Measurements from ENCODE around the gene RAB3GAP2.

The RAB3GAP2 gene

DNA sequence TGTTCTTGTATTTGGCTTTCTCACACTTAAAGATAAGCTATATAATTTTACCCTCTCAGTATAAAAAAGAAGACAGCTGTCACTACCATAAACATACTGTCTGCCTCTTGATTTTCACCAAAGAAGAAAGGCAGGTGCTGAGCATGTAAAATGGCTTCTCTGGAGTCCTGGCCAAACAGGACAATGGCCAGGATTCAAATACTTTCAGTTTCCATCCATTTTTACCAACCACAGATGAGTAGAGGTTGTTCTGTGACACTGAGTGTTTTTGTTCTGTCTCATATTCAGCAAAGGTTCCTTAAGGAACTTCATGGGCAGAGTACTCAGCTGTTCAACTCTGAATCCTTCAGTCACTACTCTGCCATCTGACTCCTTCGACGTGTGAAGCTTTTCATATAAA lies 29.4 kb upstream of the RAB3GAP2 start:
- DNase-seq: no peak
- TF ChIP-seq GATA1 (IDR thresholded peaks at IDR 0.05; ENCODE audit: low read depth, low read length) (no peak), POLR2A (IDR thresholded peaks at IDR 0.05; ENCODE audit: low read length) (no peak)

DNA sequence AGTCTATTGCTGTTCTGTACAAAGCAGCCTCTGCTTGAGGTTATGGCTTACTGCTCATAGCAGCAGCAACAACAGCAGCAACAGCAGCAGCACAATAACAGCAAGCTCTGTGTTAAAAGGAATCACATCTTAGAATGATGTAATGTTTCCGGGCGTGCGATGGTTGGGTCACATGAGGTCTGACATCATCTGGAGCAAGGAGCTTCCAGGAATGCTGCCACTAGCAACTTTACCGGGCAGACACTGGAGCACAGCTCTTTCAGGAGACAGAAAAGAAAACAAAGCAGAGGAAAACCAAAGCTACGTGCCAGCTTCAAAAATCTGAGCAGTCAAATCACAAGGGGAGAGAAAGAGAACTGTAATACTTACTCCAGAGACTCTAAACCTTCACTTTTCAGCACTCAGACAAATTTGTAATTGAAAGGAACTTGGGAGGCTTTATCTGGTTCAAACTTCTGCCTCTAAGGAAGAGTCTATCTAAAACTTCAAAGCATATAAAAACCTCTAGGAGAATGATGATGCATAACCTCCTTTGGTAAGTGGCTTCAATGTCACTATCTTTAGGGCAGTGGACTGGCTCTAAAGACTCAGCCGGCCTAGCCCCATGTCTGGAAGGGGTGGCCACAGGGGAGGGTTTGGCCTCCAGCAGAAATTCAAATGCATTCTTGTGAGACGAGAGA lies 28.3 kb upstream of the RAB3GAP2 start:
- peak in 1 of 2 experiments; percentile 55 for DNase-seq
- no peak for TF ChIP-seq POLR2A (IDR thresholded peaks at IDR 0.05; ENCODE audit: low read length)
- TF ChIP-seq GATA1 (IDR thresholded peaks at IDR 0.05; ENCODE audit: low read depth, low read length): no peak

DNA sequence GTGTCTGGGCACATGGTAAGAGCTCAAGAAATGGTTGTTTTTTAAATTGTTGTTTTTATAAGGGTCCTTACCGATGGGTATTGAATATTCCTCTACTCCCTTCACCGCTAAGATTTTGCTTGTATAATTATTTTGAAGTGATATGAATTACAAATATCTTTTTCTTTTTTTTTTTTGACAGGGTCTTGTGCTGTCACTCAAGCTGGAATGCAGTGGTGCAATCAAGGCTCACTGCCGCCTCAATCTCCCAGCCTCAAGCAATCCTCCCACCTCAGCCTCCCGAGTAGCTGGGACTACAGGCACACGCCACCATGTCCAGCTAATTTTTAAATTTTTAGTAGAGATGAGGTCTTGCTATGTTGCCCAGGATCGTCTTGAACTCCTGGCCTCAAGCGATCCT lies 27.1 kb upstream of the RAB3GAP2 start:
- no peak for TF ChIP-seq POLR2A (IDR thresholded peaks at IDR 0.05; ENCODE audit: low read length)
- no peak for TF ChIP-seq GATA1 (IDR thresholded peaks at IDR 0.05; ENCODE audit: low read depth, low read length)
- no peak for DNase-seq

DNA sequence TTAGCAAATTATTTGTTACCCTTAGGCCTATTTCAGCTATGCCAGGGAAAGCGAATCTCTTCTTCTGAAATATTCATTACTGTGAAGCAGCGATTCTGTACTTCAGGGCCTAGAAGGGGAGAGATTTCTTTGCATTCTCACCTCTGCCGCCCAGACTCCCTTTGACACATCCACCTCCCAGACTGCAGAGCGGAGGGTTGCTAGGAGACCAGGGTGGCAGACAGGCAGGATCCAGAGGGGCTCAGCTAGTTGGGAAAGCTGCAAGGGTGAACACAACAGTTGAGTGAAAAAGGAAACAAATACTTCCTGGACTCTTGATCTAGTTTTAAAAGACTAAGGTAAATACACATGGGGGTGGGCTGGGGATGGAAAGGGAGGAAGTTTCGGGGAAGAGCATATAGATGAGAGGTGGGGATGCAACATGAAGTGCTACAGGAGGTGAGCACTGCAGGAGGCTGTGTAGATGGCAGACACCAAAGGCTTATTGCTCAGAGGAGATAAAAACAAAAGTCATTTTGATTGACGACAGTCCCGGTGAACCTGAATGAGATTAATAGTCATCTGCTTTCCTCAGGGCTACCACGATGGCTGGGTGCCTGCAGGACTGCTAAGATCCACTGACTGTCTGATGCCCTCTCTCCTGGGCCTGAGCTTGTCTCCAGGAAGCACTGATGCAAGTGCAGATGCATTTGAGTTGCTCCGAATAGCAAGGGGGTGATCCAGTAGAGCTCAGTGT lies 26.4 kb upstream of the RAB3GAP2 start:
- no peak for DNase-seq
- TF ChIP-seq GATA1 (IDR thresholded peaks at IDR 0.05; ENCODE audit: low read depth, low read length) (no peak), POLR2A (IDR thresholded peaks at IDR 0.05; ENCODE audit: low read length) (no peak)

DNA sequence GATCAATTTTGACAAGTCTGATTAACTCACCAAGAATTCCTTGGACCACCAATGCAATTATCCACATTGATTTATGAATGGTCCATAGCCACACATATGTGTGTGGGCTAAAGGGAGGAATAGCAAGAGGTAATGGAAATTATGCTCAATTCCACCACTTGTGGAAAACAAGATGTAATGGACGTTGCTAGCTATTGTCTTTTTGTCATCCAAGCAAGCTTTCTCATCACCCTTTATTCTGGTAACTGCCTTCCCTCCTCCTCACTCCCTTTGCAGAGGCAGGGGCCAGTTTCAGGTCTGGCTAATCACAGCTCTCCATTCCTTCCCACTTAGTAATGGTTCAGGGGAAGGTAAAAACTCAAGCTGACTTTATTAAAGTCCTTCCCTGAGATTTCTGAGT lies 24.7 kb upstream of the RAB3GAP2 start:
- DNase-seq: no peak
- TF ChIP-seq POLR2A (IDR thresholded peaks at IDR 0.05; ENCODE audit: low read length) (no peak), GATA1 (IDR thresholded peaks at IDR 0.05; ENCODE audit: low read depth, low read length) (no peak)

DNA sequence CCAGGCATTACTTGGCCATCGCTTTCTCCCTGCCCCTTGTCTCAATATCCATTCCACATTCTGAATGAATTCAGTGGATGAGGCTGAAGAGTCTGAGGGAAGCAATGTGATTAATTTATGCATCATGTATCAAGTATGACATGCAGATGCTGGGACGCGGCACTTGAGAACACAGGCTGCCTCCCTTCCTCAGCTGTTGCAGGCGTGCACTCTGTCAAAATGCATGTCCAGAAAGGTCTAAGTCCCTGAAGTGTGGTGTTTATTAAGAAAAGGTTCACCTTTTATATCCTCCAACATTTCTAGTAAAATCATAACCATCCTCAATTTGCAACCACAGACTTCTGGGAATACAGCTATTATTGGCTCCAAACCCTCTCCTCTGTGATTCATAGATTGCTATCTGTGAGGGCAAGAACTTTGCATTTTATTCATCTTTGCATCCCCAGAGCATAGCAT lies 22.6 kb upstream of the RAB3GAP2 start:
- TF ChIP-seq POLR2A (IDR thresholded peaks at IDR 0.05; ENCODE audit: low read length): no peak
- no peak for TF ChIP-seq GATA1 (IDR thresholded peaks at IDR 0.05; ENCODE audit: low read depth, low read length)
- DNase-seq: no peak

DNA sequence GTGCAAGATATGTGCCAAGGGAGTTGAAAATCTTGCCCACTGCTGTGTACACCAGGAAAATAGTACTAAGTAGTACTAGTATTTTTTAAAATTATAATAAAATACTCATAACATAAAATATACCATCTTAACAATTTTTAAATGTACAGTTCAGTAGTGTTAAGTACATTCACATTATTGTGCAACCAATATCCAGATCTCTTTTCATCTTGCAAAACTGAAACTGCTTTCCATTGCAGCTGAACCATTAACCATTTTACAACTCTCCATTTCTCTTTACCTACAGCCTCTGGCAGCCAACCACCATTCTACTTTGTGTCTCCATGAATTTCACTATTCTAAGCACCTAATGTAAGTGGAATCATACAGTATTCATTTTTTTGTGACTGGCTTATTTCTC lies 19.3 kb upstream of the RAB3GAP2 start:
- no peak for DNase-seq
- TF ChIP-seq POLR2A (IDR thresholded peaks at IDR 0.05; ENCODE audit: low read length) (no peak), GATA1 (IDR thresholded peaks at IDR 0.05; ENCODE audit: low read depth, low read length) (no peak)

DNA sequence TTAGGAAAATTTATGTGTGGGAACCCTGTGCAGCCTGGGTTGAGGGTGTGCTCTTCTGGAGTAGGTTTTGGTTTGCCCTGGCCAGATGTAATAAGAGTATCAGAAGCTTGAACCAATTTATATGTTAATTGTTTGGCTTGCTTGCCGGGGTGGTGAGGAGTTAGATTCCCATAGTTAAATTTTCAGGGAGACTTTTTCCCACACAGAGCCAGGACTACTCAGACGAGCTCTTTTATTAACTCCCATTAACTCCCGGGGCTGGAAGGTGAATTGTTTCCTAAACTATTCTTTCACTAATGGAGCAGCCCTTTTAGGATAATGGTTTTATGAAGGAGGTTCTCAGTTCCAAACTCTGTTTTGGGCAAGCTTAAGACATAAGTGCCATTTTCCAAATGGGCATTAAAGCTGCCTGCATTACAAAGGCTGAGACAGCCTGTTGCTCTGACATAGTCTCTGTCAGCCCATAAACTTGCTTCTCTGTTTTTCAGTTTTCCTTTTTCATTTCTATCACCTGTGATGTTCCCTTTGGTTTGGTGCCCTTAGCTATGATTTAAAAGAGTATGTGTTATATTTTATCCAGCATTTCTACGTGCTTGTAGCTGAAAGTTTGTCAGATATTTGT lies 18.0 kb upstream of the RAB3GAP2 start:
- TF ChIP-seq GATA1 (IDR thresholded peaks at IDR 0.05; ENCODE audit: low read depth, low read length) (no peak), POLR2A (IDR thresholded peaks at IDR 0.05; ENCODE audit: low read length) (no peak)
- no peak for DNase-seq

DNA sequence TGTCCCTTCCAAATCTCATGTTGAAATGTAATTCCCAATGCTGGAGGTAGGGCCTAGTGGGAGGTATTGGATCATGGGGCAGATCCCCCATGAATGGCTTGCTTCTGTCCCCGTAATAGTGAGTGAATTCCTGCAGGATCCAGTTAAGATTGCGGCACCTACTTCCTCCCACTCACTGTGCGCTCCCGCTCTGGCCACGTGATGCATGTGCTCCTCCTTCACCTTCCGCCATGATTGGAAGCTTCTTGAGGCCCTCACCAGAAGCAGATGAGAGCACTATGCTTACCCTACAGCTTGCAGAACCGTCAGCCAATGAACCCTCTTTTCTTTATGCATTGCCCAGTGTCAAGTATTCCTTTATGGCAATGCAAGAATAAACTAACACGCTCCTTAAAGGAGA lies 14.9 kb upstream of the RAB3GAP2 start:
- TF ChIP-seq POLR2A (IDR thresholded peaks at IDR 0.05; ENCODE audit: low read length) (no peak), GATA1 (IDR thresholded peaks at IDR 0.05; ENCODE audit: low read depth, low read length) (no peak)
- no peak for DNase-seq

DNA sequence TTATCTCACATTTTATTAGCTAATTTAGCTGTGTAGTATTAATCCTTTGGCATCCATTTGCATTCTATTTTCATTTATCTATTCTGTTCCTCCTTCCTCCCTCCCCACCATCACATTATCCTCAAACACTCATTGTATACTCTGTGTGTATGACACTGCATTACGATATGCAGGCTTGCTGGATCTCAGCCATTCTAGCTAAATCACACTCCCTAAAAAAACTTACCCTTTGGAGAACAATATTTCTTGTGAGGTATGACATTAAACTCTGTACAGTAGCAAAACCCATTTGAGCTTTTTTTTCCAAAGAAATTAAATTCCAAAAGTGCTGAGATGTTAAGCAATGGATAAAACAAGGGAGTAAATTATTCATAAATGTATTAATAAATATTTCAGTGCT lies 11.4 kb upstream of the RAB3GAP2 start:
- TF ChIP-seq POLR2A (IDR thresholded peaks at IDR 0.05; ENCODE audit: low read length) (no peak), GATA1 (IDR thresholded peaks at IDR 0.05; ENCODE audit: low read depth, low read length) (no peak)
- no peak for DNase-seq

DNA sequence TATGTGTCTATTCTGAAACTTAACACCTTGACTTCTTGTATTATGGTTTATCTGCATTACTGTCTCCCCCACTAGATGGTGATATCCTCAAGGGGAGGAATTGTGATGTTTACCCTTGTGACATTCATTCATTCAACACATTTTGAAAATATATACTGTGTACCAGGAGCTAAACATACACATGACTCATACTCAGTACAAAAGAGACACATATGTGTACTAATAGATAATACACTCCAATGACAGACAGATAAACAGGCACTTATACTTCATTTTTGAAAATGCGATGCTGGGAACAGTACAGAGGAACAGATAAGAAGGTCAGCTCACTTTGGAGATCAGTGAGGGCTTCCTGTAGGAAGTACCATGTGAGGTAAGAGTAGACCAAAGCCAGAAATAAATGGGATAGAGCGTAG lies 8.9 kb upstream of the RAB3GAP2 start:
- peak; percentile 24 to 28 for DNase-seq
- TF ChIP-seq GATA1 (IDR thresholded peaks at IDR 0.05; ENCODE audit: low read depth, low read length) (no peak), POLR2A (IDR thresholded peaks at IDR 0.05; ENCODE audit: low read length) (no peak)

DNA sequence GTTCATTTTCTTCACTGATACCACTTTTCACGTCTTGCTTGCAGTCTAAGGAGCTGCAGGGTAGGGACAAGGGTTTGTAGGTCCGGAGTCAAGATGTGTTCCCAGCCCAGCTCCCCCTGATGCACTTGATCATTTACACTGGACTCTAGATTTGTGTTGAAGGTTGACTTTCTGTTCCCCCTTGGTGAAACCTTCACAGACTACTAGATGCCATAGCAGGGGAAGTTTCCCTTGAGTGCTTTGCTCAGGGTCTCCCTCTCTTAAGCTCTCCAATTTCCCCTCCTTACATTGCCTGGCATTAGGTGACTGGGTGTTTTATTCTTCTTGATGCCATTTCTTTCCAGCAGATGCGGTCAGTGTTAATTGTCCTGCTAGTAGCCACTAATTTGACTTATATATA lies 8.0 kb upstream of the RAB3GAP2 start:
- TF ChIP-seq GATA1 (IDR thresholded peaks at IDR 0.05; ENCODE audit: low read depth, low read length) (no peak), POLR2A (IDR thresholded peaks at IDR 0.05; ENCODE audit: low read length) (no peak)
- no peak for DNase-seq

DNA sequence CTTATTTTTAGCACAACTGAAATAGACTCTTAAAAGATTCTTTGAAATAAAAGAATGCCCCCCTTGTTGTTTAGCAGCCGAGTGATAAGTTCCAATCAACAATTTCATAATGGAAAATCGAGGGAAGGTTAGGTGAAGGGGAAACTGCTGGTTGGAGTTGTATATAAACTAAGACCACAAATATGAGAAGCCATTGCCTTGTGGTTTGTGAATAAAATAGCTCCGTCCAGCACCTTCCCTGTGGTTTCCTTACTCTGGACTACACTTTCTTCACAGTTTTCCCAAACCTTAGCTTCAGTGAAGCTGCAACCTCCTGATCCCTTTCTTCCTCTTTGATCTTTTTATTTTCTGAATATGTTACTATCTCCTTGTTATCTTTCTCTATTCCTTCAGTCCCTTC lies 6.7 kb upstream of the RAB3GAP2 start:
- TF ChIP-seq POLR2A (IDR thresholded peaks at IDR 0.05; ENCODE audit: low read length) (no peak), GATA1 (IDR thresholded peaks at IDR 0.05; ENCODE audit: low read depth, low read length) (no peak)
- no peak for DNase-seq

DNA sequence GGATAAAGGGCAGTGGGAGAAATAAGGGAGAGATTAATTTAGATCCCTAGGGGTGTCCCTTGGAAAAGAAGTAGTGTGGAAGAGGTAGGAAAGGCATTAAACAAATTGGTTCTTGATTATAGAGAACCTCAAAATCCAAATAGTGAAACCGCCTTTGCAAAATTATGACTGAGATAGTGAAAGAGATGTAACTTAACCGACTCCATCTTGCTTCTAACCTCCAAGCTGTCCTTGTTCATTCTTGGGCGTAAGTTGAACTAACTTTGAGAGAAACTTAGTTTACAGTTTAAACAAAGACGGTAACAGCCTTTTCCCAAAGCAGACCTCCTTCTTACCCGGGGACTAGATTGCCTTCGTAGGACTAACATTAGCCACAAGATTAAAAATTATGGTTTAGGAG lies 3.2 kb upstream of the RAB3GAP2 start:
- TF ChIP-seq POLR2A (IDR thresholded peaks at IDR 0.05; ENCODE audit: low read length): no peak
- TF ChIP-seq GATA1 (IDR thresholded peaks at IDR 0.05; ENCODE audit: low read depth, low read length): no peak

More for the DNA sequence above, 3.2 kb upstream of the RAB3GAP2 start:
- DNase-seq: no peak

All from erythroblast (primary cell).